OCI-LY7 (cell line): ENCODE data around the gene SLC22A16. TPM values are rescaled to one million over a fixed set of nuclear protein-coding genes. Genes with fewer than 3 reads are reported as not detected.

Experiments used
- BruUV-seq: library from RNA; stranded (reverse); fragments of 400-500 nt; replicated peaks from 2 replicates; lab custom pipeline; 2021; lab: Mats Ljungman, UMichigan
- CTCF ChIA-PET: fragments of 300-600 bp; sonication (Branson Sonifier 250); formaldehyde crosslinking; loops from one replicate; lab custom pipeline; 2022; ENCODE audit warnings: antibody characterized with exemption; ENCODE audit not compliant: unreplicated experiment; lab: Charles Lee
- POLR2A ChIA-PET: fragments of 300-600 bp; sonication (Branson Sonifier 250); formaldehyde crosslinking; loops from one replicate; lab custom pipeline; 2022; ENCODE audit warnings: antibody characterized with exemption; lab: Charles Lee
- DNase-seq: peaks from one replicate; pipeline ENCODE4 v3.0.0-alpha.2; 2015; ENCODE audit warnings: low spot score
- H2AFZ ChIP-seq: fragments of 200-600 bp; sonication (generic), shearing (Covaris generic); 2 replicates; pipeline ENCODE4 v1.6.1; 2014; ENCODE audit warnings: mild to moderate bottlenecking, antibody characterized with exemption, low read length, moderate library complexity
- H3K27ac ChIP-seq: fragments of 200-600 bp; sonication (generic); 2 replicates; pipeline ENCODE4 v1.5.1; 2014; ENCODE audit warnings: mixed run types, low read depth, mild to moderate bottlenecking, moderate library complexity, low read length, inconsistent platforms; ENCODE audit not compliant: poor library complexity, severe bottlenecking
- H3K36me3 ChIP-seq: fragments of 200-600 bp; sonication (generic); 2 replicates; pipeline ENCODE4 v1.6.1; 2014; ENCODE audit warnings: mild to moderate bottlenecking, antibody characterized with exemption, low read length, moderate library complexity, mixed read lengths; ENCODE audit not compliant: insufficient read depth
- H3K4me1 ChIP-seq: fragments of 200-600 bp; sonication (generic); 2 replicates; pipeline ENCODE4 v1.5.1; 2014; ENCODE audit warnings: mild to moderate bottlenecking, low read length; ENCODE audit not compliant: insufficient read depth, poor library complexity, severe bottlenecking
- H3K4me2 ChIP-seq: fragments of 200-600 bp; sonication (generic); 2 replicates; pipeline ENCODE4 v1.6.1; 2014; ENCODE audit warnings: mild to moderate bottlenecking, low read length
- H3K4me3 ChIP-seq: fragments of 200-600 bp; sonication (generic); 2 replicates; pipeline ENCODE4 v1.5.1; 2014; ENCODE audit warnings: mild to moderate bottlenecking, low read depth, low read length; ENCODE audit not compliant: poor library complexity, severe bottlenecking
- H3K79me2 ChIP-seq: fragments of 200-600 bp; sonication (generic); 2 replicates; pipeline ENCODE4 v1.6.1; 2016; ENCODE audit warnings: low read depth, mild to moderate bottlenecking, low read length, moderate library complexity, mixed read lengths; ENCODE audit not compliant: insufficient read depth
- H3K9me2 ChIP-seq: fragments of 200-600 bp; sonication (generic); 2 replicates; pipeline ENCODE4 v1.6.1; 2016; ENCODE audit warnings: mild to moderate bottlenecking, low read length, mixed read lengths; ENCODE audit not compliant: insufficient read depth
- H3K9me3 ChIP-seq: fragments of 200-600 bp; sonication (generic); 2 replicates; pipeline ENCODE4 v1.6.1; 2014; ENCODE audit warnings: mild to moderate bottlenecking, mixed run types, low read length, mixed read lengths
- H4K20me1 ChIP-seq: fragments of 200-600 bp; sonication (generic); 2 replicates; pipeline ENCODE4 v1.6.1; 2014; ENCODE audit warnings: mild to moderate bottlenecking, antibody characterized with exemption, low read length, moderate library complexity, mixed read lengths; ENCODE audit not compliant: insufficient read depth
- EZH2phosphoT487 ChIP-seq: fragments of 200-600 bp; sonication (generic); IDR thresholded peaks from 2 replicates; pipeline ENCODE4 v1.6.1; 2018; ENCODE audit warnings: low read depth, borderline replicate concordance, mild to moderate bottlenecking, mixed run types, antibody characterized with exemption, low read length, moderate library complexity, mixed read lengths
- intact Hi-C: fragments of 100-400 bp; cut with micrococcal nuclease; formaldehyde crosslinking; loops from one replicate; pipeline ENCODE4 v1.10.0; 2022; ENCODE audit not compliant: unreplicated experiment
- total RNA-seq, 2 experiments: library from RNA; depleted of rRNA in 1 of 2; stranded (reverse); fragments of >200 nt in 1 of 2; shearing (Covaris generic) in 1 of 2; gene quantifications; 2 replicates each; pipeline ENCODE4 v1.2.3, GENCODE V29; 2014 to 2022
- TF ChIP-seq, protein P1 (sequence below): fragments of 200-600 bp; sonication (generic); conservative IDR thresholded peaks from 2 replicates; pipeline ENCODE4 v1.5.1; 2014; ENCODE audit warnings: mild to moderate bottlenecking, antibody characterized with exemption, low read length, moderate library complexity, mixed read lengths

The SLC22A16 gene
- total RNA-seq, 2 experiments from 2014 or later, result not detected

DNA sequence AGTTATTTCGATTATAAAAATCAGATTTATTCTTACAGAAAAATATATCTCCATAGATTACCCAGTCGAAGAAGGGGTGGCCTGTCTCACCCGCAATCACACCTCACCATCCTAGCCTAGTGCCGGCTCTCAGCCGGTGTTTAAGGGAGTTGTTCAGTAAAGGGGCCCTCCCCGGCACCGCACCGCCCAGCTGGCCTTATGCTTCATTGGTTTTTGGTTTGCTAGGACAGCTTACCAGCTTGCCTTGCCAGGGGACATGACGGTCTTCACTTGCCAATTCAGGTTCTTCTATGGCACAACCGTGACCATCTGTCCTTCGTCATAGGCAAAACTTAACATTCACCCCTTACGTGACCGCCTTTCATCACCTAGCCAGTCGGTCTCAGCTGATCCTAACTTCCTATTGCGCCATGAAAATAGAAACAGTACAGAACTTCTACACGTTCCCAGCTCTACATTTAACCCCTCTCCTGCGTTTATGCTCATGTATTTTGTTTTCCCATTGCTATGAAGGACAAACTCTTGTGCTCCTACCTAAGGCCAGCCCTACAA is 44.7 kb upstream of the SLC22A16 start:
- Histone ChIP-seq H3K4me2 (no peak overlapping the region), H3K79me2 (no peaks in the 10 kb centered on the region), H3K9me3 (no peaks in the 10 kb centered on the region), H3K9me2 (no peaks in the 10 kb centered on the region), H4K20me1 (no peaks in the 10 kb centered on the region), H3K4me1 (no peaks in the 10 kb centered on the region), H3K36me3 (no peaks in the 10 kb centered on the region), H2AFZ (no peak overlapping the region), H3K4me3 (no peak overlapping the region), H3K27ac (no peak overlapping the region)
- no TSS peak for BruUV-seq
- POLR2A ChIA-PET, result interaction anchor here (0.6 kb wide), 1 partner anchor 429 kb away, joined by 4 read pairs; no protein-coding TSS in a partner anchor
- CTCF ChIA-PET, result no interaction called here
- DNase-seq, result no peak
- intact Hi-C loops, result no loop called here
- no peak for TF ChIP-seq EZH2phosphoT487
- TF ChIP-seq, protein P1, sequence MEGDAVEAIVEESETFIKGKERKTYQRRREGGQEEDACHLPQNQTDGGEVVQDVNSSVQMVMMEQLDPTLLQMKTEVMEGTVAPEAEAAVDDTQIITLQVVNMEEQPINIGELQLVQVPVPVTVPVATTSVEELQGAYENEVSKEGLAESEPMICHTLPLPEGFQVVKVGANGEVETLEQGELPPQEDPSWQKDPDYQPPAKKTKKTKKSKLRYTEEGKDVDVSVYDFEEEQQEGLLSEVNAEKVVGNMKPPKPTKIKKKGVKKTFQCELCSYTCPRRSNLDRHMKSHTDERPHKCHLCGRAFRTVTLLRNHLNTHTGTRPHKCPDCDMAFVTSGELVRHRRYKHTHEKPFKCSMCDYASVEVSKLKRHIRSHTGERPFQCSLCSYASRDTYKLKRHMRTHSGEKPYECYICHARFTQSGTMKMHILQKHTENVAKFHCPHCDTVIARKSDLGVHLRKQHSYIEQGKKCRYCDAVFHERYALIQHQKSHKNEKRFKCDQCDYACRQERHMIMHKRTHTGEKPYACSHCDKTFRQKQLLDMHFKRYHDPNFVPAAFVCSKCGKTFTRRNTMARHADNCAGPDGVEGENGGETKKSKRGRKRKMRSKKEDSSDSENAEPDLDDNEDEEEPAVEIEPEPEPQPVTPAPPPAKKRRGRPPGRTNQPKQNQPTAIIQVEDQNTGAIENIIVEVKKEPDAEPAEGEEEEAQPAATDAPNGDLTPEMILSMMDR, result no peak

DNA sequence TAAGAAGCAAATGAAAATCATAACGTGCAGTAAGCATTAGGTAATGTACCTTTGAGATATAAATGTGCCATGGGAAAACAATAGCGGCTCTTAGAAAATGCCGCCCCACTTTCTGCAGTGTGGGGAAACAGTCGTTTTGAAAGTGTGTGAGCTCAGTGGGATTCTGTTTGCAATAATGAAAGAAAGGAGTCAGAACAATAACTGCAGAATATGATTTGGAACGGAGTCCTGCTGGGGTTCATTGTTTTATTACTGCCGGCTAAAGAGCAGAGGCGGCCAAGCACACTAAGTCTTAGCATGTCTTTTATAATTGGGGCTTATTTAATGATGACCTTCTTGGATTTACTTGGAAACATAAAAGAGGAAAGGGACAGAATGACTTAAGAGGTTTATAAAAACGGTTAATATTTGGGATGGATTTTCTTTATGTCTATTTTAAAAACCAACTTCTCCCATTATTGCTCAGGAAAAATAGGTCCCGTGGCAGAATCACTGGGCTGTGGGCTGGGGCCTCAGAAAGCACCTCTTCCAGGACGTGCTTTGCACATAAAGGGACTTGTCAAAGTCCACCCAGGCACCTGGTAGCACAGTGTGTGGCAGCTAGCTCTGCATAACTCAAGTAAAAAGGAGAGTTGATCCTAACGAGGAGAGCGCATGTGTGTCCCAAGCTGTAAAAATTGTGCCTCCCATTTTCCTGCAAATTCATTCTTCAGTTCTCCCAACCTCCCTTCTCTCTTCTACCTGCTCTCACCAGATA is 44.0 kb upstream of the SLC22A16 start:
- H3K4me3 ChIP-seq, result no peak overlapping the region
- no peaks in the 10 kb centered on the region for H3K4me1 ChIP-seq
- H3K9me3 ChIP-seq, result no peaks in the 10 kb centered on the region
- no TSS peak for BruUV-seq
- no peaks in the 10 kb centered on the region for H3K79me2 ChIP-seq
- TF ChIP-seq EZH2phosphoT487, result no peak
- TF ChIP-seq, protein P1, result no peak
- H3K36me3 ChIP-seq, result no peaks in the 10 kb centered on the region
- H3K27ac ChIP-seq, result no peak overlapping the region
- CTCF ChIA-PET, result no interaction called here
- intact Hi-C loops, result no loop called here
- H4K20me1 ChIP-seq, result no peaks in the 10 kb centered on the region
- POLR2A ChIA-PET, result no interaction called here
- no peak overlapping the region for H3K4me2 ChIP-seq
- DNase-seq, result no peak
- H2AFZ ChIP-seq, result no peak overlapping the region
- H3K9me2 ChIP-seq, result no peaks in the 10 kb centered on the region
